SK-N-DZ (cell line): Measurements from ENCODE around the gene LITAFD. TPM values are rescaled to one million over a fixed set of nuclear protein-coding genes. Genes with fewer than 3 reads are reported as not detected.
"Not testable (repeated sequence)": the region's sequence is repeated elsewhere in the genome, so short reads cannot be mapped to it uniquely, and the experiment has no call there.

ENCODE experiments used
- DNase-seq: peaks from one replicate; pipeline ENCODE4 v3.0.0-alpha.2; 2015; ENCODE audit warnings: low spot score
- polyA plus RNA-seq, 2 experiments: library from polyadenylated mRNA; depleted of rRNA; stranded (reverse); fragments of >200 nt; gene quantifications; 2 replicates each; pipeline ENCODE4 v1.2.3, GENCODE V29; 2014

LITAFD gene
- not detected in 2 replicates for polyA plus RNA-seq (2014; cell fraction: cytosol; rRNA removed)
- polyA plus RNA-seq (2014; cell fraction: nucleus; rRNA removed), result not detected in 2 replicates

DNA sequence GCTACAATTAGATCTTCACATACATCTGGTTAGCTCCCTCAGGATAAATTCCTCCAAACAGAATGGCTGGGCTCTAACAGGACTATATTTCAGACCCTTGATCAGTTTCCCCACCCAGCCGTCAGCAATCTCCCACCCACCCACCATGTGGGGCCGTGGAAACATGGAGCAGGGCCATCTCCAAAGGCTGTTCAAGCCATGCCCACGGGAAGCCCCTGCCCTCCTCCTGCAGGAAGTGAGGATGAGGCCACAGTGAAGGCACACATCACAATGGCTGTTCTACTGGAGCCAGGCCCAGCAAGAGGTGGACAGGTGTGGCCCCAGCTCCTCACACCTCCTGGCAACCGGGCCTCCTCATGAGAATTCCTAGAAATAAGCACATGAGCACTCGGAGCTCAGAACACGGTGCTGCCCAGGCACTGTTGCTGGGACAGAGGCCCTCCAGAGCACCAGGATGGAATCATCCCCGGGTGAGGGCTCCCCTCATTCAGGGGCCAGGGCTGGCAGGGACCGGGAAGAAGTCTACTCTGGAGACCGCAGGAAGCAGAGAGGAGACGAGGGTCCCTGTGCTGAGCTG, at the start of gene LITAFD:
TSS of gene LITAFD (plus strand) at position 311 of the 577 bp plus-strand sequence. CDS start 2,005 bp downstream, outside the sequence.
- no peak for DNase-seq

DNA sequence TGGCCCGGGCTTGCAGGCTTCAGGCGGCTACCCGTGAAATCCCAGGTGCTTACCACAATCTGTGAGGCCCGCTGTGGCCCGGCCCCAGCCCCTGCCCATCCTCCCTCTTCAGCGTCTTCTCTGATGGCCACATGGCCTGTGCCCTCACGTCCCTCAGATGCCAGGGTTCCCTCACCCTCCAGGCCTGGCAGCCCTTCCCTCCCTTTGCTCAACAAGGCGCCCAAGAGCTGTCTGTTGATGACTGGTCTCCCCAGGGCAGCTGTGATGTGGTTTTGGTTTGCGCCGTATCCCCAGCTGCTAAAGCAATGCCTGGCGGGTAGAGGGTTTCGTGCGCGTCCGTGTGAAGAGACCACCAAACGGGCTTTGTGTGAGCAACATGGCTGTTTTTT, 49.4 kb upstream of the LITAFD start:
- DNase-seq, result no peak

DNA sequence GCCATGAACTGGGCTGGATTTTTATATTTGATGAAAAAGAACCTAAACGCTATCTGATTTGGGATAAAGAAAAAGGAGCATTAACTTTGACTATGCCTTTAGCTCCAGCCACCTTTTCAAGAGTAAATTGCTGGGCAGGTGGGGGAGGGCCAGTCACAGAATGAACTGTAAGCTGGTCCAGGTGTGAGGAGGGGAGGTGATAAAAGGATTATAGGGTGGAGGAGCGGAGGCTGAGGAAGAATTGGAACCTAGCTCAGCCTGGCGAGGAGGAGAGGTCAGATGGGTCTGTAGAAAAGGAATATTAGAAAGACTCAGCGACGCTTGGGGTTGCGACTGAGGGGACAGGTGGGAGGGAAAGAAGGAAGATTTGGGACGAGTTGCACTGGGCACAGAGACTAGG, 45.4 kb upstream of the LITAFD start:
- DNase-seq, result not testable (repeated sequence)

DNA sequence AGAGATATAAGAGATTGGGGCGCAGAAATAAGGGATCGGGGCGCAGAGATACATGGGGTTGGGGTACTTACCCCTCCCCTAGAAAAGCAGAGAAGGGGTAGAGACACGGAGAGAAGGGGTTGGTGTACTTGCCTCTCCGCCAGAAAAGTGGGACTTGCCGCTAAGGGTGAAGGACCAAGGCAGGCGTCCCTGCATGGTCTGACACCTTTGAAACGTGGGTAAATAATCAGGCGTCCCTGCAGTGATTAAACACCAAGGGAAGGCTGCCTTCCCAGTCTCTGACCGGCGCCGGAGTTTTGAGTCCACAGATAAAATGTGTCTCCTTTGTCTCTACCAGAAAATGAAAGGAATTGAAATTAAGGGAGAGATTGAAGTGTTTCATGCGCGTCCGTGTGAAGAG, 44.6 kb upstream of the LITAFD start:
- not testable (repeated sequence) for DNase-seq

DNA sequence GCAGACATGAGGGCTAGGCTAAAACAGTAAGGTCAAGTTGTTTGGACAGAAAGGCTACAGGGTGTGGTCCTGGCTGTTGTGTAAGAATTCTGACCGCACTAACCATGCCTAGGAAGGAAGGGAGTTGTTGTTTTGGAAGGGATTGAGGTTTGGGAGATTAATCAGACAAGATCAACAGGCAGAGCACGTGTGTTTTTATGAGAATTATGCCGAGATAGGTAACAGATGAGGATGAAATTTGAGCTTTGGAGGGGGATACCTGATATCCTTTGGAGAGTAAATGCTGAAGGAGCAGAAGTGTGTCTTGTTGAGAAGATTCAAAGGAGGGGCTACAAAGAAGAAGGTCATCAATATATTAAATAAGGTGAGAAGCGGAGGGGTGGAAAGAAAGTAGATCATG, 40.1 kb upstream of the LITAFD start:
- not testable (repeated sequence) for DNase-seq

DNA sequence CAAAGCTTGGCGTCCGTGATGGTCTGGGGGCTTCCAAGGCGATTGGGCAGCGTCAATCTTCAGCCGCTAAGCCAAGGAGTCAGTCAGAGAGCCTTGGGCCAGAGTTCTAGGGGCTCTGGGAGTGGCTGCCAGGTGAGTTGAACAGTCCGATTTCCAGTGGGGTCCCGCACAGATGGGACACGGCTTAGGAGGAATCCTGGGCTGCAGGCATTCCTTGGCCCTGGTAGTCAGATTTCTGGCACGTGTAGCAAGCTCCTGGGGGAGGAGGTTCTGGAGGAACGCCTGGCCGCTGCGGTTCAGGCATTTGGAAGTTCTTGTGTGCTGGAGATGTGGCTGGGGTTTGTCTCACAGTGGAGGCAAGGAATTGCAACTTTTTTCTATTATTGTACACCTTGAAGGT, 38.9 kb upstream of the LITAFD start:
- DNase-seq, result not testable (repeated sequence)

DNA sequence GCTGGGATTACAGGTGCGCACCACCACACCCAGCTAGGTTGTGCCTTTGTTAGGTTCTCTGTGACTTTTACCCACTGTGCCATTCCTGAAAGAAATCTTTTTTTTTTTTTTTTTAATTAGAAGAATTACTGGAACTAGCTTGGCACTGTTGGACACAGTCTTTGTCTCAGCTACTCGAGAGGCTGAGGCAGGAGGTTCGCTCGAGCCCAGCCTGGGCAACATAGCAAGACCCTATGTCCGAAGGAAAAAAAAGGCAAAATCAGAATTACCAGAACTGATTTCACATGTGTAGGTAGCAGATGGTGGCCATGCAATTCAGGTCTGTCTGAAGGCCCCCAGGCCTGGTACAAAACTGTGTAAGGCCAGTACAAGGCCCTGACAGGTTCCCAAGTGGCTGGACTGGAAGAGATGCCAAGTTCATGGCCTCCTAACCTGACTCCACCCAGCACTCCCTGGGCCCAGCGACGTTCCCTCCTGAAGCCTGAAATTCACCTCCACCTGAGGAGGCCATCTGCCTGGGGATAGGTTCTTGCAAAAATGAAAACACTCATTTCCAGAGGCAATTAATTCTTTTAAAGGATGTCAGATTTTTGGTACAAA, 36.4 kb upstream of the LITAFD start:
- no peak for DNase-seq

DNA sequence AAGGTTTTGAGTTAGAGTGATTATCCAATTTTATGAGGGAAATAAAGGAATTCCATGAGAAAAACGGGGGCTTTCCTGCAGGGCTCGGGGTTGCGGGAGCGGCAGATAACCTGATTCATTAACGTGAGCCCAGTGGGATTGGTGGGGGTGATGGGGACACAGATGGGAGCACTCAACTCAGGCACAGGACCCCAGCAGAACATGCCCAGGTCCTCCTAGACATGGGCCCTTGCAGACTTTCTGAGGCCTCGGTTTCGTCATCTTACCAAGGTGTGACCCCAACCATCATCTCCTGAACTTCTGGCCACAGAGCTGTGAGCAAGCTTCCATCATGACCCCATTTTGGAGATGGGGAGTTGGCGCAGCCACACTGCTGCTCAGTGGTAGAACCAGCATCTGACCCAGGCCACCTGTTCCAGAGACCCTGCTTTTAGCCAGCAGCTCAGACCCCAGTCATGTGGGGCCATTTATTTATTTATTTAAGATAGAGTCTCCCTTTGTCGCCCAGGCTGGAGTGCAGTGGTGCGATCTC, 35.7 kb upstream of the LITAFD start:
- DNase-seq, result no peak

DNA sequence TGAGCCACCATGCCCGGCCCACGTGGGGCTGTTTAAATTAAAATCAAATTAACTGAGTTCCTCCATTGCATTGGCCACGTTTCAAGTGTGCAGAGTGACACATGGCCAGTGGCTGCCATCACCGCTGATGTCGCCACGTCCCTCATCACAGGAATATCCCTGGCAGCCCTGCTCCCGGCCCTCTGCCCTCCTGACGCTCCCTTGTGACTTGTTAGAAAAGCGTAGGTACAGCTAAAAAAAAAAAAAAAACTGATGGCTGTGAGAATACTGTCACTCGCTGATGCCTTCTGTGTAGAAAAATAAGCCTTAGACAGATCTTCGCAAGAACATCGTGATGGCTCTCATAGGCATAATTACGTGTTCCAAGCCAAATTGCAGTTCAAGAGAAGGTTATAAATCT, 35.0 kb upstream of the LITAFD start:
- no peak for DNase-seq

DNA sequence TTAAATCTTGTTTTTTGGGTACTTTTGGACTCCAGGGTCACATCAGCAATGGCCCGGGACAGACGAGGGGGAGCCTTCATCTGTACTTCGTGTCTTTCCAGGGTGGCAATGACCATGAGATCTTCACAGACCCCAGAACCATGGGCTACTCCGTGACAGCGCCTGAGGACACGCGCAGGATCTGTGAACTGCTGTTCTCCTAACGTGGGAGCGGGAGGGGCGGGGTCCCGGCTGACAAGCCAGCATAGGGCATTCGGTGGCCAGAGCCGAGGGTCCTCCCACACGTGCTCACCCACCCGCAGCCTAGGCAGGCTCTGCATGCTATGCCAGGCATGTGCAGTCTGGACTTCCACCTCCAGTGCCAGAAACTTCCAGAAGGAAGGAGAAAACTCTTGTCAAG, 34.5 kb upstream of the LITAFD start:
- DNase-seq, result no peak

DNA sequence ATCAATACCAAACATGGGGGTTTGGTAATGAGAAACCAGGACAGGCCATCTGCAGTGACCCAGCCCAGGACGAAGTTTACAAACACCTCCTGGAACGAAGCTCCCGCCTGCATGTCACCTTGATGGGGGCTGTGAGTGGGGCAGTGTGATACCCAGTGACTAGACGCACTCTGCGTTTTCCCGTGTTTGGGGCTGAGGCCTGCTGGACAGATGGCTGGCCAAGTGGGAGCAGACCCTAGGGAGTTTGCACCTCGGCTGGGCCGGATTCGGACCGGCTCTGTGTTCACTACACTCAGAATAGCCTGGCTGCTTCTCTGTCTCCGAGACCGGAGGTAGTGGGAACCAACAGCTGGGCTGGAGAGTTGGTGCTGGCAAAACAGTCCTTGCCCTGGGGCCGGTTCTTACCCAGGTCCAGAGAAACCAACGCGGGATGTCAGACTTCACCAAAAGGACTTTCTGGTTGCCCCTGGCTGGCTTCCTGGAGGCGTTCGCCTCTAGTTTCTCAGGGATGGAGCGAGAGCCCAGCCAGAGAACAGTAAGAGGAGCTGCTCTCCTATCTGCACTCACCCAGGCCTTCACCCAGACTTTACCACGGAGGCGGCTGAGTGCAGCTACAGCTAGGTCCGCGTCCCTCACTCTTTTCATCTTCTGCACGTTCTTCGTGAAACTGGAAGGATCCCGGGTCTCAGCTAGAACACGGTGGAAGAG, 33.8 kb upstream of the LITAFD start:
- DNase-seq, result no peak

DNA sequence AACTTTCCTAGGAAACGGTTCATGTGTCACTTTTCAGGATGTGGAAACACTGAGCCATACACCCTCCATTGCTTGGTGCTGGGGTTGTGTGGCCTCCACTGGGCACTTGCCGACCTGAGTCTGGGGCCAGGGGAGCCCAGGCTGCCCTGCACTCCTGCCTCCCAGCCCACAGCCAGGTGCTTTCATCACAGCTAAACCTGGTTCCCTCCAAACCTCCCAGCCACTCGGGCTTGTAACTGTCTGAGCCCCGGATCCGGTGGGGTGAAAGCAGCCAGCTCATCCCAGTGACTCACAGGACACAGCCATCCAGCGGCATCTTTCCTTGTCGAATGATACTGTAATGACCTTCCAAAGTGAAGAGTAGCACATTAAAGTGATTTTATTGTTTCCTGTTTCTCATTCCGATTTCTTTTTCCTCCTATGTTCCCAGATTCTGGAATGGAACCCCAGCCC, 33.2 kb upstream of the LITAFD start:
- no peak for DNase-seq

DNA sequence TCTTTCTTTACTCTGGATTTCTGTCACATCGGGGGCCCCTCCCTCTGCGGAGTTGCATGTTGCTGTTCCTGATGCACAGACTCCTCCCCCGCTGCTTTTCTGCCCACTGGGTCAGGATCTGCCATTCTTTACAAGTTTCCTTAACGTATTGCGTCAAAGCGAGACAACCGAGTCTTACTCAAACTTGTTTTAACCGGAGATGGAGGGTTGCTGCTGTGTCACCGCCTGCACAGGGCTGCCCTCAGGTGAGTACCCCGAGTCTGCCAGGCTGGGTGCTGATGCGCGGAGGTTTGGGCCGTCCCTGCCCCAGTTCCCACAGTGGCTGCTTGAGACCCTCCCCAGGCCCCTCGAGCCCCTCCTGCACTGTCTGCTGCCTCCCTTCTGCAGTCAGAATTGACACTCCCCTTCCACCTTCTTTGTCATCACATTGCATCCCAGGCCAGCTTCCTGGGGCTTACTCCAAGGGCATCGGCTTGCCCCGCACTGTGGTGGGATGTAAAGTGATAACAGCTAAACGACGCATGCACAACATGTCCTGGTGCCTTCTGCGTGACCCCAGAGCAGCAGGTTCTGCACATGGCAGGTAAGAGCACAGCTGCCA, 32.6 kb upstream of the LITAFD start:
- no peak for DNase-seq

DNA sequence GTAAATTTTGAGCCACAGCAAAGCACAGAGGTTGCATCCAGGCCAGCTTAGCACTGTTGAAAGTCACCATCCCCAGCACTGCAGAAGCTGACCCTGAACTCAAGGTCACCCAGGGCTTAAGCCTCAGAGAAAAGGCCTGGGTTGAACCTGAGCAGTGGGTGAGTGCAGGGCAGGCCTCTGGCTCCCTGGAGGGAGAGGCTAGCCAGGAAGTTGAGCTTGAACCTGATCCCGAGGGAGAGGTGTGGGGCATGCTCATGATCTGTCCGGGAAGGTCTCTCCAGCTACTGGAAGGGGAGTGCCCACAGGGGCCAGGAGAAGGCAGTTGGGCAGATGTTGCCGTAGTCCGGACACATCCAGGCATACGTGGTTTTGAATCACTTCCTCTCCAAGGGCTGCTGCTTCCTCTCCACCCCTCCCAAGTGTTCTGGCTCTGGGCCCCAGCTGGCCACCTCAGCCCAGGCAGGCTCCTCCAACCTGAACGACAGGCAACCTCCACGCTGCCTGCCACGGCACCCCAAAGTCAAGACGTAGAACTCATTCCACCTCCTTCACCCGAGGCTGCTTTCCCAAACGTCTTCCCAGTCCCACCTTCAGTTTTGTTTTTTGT, 31.8 kb upstream of the LITAFD start:
- DNase-seq, result no peak

DNA sequence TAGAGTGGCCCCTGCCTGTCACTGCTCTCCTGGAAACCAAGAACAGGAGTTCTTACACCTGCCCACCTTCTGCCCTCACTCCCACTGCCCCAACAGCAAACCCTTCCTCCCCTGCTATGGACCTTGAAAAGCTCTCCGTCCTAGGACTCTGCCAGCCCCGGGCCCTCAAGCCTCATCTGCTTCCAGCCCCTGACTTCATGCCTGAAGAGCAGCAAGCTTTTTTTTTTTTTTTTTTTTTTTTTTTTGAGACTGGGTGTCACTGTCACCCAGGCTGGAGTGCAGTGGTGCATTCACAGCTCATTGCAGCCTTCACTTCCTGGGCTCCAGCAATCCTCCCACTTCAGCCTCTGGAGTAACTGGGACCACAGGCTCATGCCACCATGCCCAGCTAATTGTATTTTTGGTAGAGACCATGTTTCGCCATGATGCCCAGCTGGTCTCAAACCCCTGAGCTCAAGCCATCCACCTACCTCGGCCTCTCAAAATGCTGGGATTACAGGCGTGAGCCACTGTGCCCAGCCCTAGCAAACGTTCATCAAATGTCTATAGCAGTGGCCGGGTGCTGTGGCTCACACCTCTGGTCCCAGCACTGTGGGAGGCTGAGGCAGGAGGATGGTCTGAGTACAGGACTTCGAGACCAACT, 30.3 kb upstream of the LITAFD start:
- no peak for DNase-seq

DNA sequence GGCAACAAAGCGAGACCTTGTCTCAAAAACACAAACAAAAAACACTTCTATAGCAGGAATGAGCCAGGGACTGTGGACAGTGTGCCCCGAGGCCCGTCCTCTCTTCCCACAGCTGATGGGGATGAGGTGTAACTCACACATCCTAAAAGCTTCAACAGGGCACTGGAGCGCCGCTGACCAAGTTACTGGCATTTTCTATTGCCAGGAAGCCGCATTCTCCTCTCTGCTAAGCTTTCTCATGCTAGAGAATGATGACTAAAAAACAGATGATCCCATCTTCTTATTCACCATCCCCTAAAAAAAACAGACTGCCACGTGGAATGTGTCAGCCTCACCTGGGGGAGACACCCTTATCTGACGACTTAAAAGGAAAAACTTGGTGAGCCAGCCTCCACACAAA, 29.6 kb upstream of the LITAFD start:
- no peak for DNase-seq

DNA sequence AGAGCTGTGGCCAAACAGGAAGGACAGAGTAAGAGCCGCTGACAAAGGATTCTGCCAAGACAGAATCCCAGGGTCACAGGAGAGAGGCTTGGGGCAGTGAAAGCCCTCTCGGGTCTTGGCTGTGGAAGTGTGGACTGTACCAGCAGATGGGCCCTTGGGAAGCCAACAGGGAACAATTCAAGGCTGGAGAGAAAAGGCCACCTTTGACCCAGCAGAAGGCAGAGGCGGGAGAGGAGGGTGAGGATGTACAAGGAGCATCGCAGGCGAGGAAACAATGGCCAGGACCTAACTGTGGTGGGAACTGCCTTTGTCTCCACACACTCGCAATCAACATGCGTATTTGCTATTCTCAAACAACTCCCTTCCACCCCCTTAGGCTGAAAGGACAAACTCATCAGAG, 29.0 kb upstream of the LITAFD start:
- no peak for DNase-seq

DNA sequence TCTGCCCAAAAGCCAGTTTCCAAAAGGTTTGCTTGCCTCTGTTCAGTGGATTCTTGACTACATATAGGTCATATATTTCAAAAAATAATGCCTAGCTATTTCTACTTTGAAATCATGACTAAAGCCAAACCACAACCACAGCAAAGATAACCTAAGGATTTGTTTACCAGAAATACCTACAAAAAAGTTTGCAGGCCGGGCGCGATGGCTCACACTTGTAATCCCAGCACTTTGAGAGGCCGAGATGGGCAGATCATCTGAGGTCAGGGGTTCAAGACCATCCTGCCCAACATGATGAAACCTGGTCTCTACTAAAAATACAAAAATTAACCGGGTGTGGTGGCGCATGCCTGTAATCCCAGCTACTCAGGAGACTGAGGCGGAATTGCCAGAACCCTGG, 28.5 kb upstream of the LITAFD start:
- DNase-seq, result no peak

DNA sequence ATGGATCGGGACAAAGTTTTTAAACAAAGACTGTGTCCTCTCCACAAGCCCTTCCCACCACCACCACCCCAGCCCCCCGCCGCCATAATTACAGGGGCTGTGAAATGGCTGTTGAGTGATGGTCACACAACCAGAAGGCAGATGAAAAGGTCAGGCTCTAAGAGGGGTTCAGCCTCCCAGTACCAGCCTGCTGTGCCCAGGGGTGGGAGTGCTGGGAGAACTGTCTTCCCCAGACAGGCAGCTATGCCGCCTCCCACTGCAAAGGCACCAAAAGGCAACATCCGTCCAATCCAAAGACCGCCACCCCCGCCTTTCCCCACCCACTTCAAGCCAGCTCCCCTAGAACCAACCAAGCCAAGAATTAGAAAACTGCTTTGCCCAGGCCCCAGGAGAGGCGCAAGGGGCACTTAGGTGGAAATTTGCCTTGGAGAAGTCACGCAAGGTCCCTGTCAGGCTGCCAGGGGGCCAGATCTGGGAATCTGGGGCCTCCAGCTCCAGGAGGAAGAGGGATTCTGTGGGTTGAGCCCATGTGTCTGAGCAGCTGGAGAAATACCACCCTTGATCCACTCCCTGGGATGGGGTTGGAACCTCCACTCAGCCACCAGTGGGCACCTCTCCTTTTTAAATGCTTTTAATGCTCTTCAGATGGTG, 27.7 kb upstream of the LITAFD start:
- no peak for DNase-seq

DNA sequence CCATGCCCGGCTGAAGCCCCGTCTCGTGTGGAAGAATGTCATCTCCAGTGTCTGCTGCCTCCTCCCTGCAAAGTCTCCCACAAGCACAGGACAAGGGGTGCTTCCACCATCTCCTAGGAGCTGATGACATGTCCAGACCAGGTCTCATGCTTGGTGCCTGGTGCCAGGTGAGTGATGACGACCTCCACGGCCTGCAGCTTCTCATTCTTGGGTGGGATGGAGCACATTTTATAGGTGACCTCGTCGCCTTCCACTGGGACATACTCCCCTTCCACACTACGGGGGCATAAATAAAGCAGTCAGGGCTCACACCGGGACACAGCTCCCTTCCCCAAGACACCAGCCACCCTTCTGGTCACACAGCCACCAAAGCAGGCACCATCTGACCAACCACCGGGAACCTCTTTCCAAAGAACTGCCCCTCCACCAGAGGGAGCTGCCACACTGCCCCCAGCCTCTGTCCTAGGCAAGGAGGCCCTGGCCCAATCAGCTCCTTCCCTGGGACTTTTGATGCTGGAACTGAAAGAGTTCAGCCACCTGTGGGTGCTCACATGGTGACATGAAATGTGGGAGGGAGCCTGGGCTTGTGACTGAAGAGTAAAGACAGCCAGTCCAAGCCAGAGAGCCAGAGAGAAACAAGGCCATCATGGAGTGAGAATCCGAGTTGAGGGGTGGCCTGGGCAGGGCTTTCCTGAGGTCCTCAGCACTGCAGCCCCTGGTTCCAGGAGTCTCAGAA, 26.9 kb upstream of the LITAFD start:
- DNase-seq, result no peak
